Heart right ventricle (tissue), 16 donors: Measurements from ENCODE around the gene HYLS1. TPM values are rescaled to one million over a fixed set of nuclear protein-coding genes. Genes with fewer than 3 reads are reported as not detected.

Experiments used
- ATAC-seq, 8 donors: fragments of 200-7000 bp; cut with Tn5 transposase; one replicate each; pipeline ENCODE4 v1.9.1; 2020; ENCODE audit warnings: mild to moderate bottlenecking in 8 of 8, moderate library complexity in 8 of 8, moderate number of reproducible peaks in 1 of 8
- DNase-seq, 2 donors: peaks; one replicate each; pipeline ENCODE4 v3.0.0-alpha.2; 2020
- H3K27ac ChIP-seq, 10 donors: fragments of 200-600 bp; sonication (generic) in 2 of 10; one replicate each; pipeline versions ENCODE4 v1.5.0 to v1.8.0; 2020 to 2022; ENCODE audit warnings: mild to moderate bottlenecking in 3 of 10
- H3K27me3 ChIP-seq, 7 donors: fragments of 200-600 bp; one replicate each; pipeline ENCODE4 v1.8.0; 2021 to 2022; ENCODE audit warnings: mild to moderate bottlenecking in 2 of 7
- H3K36me3 ChIP-seq, 9 donors: fragments of 200-600 bp; sonication (generic) in 1 of 9; one replicate each; pipeline versions ENCODE4 v1.5.0 to v1.8.0; 2020 to 2022; ENCODE audit warnings: mild to moderate bottlenecking in 2 of 9
- H3K4me1 ChIP-seq, 9 donors: fragments of 200-600 bp; sonication (generic) in 1 of 9; one replicate each; pipeline versions ENCODE4 v1.5.0 to v1.8.0; 2020 to 2022; ENCODE audit warnings: mild to moderate bottlenecking in 4 of 9
- H3K4me3 ChIP-seq, 10 donors: fragments of 200-600 bp; sonication (generic) in 2 of 10; one replicate each; pipeline versions ENCODE4 v1.5.0 to v1.8.0; 2020 to 2022; ENCODE audit warnings: mild to moderate bottlenecking in 7 of 10, moderate library complexity in 2 of 10
- H3K9me3 ChIP-seq, 11 donors: fragments of 200-600 bp in 10 of 11; sonication (generic) in 2 of 11; one replicate each; pipeline versions ENCODE4 v1.5.0 to v1.8.0; 2013 to 2022; ENCODE audit warnings: mild to moderate bottlenecking in 2 of 11, control low read depth in 1 of 11, moderate library complexity in 1 of 11
- CTCF ChIP-seq, 9 donors: fragments of 200-600 bp; sonication (generic) in 2 of 9; IDR thresholded peaks; one replicate each; pipeline versions ENCODE4 v1.5.0 to v1.8.0; 2021 to 2022; ENCODE audit warnings: antibody characterized with exemption in 9 of 9, mild to moderate bottlenecking in 5 of 9, moderate library complexity in 1 of 9
- WGBS, 2 donors: extraction: QIAGEN DNeasy Blood & Tissue Kit; methylation state at CpG; one replicate each; pipeline ENCODE4 v1.1.7; 2013; ENCODE audit warnings: inconsistent platforms in 1 of 2; 5-methylcytosine and 5-hydroxymethylcytosine counted together
- intact Hi-C, 10 donors: fragments of 100-400 bp; cut with DNase I; formaldehyde crosslinking; loops; one replicate each; pipeline versions ENCODE4 v1.11.1 to v1.14.2; 2022
- polyA plus RNA-seq, 2 donors: library from polyadenylated mRNA; stranded (reverse); fragments of 200-250 nt; gene quantifications; one replicate each; pipeline ENCODE4 v1.2.3, GENCODE V29; 2013
- total RNA-seq, 10 donors: library from RNA; stranded (reverse); fragmentation: NEBNext Ultra II Directional in 3 of 10; extraction: Animal tissue kit (Norgen Biotek cat#: 25700) in 3 of 10; gene quantifications; one replicate each; pipeline versions ENCODE4 v1.2.1 to v1.2.4, GENCODE V29; 2021 to 2023
- donor health status: Arrhythmogenic right ventricular cardiomyopathy.
- donor health status: ischemic (EF 13 %, LVEDD 7.1; RV severe dilation, severe dysfunction).
- donor health status: healthy with polysubstance abuse.
- donor health status: DM: no; HTN: yes; CAD: no.
- donor health status: DM: no; HTN: no; CAD: no.
- donor health status: ischemic (EF 25% LVEDD 6.9; RV normal size, moderate dysfunction).
- donor health status: ischemic (EF 25% LVEDD 5.7; RV mildly dilated, moderate dysfunction).
- donor health status: healthy.
- donor health status: DM: yes; HTN: yes; CAD: no.
- donor health status: Ischemic cardiomyopathy.
- donor health status: ischemic (EF 35%, LVEDD 5.7; RV mildly dilated, moderate dysfunction).
- donor health status: nonischemic (EF 11% LVEDD 7.7; RV severe dilation, severe dysfunction).
- donor health status: DM: yes; HTN: yes; CAD: no.
- donor health status: PGD.
- donor health status: ischemic (EF 29% LVEDD 5.4; RV normal size, mild dysfunction).
- donor health status: nonischemic (EF 23%, LVEDD 6.1; RV moderate dilation, normal function).

HYLS1 gene
- total and polyA plus RNA-seq, 12 donors, result 2.0 to 6.4 (median 3.6) TPM

DNA sequence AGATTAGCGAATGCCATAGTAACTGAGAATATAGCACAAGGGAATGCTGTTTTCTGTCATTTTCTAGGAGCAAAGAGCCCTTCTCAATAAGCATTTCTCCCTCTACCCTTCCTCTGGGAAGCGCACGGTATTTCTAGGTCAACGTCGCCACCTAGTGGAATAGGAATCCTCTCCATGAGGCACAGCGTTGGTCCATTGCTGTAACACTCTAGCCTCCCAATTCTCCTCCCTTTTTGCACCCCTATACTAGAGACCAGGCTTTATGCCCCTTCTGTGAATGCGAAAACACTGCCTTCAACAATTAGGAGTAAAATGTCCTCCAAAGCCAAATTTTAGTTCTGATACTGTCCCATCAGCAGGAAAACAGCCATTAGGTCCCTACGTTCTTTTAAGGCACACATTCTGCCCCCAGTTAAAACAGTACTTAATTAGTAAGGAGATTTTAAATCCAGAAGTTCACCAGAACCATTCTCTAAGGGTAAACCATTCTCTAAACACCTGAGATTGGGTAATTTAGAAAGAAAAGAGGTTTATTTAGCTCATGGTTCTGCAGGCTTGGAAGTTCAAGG, 12.8 kb upstream of the HYLS1 start:
- no peaks in the 10 kb centered on the region for H3K27me3 ChIP-seq
- DNase-seq (peak in 1 of 2 donors; percentile 67), ATAC-seq (peak; percentile 67 to 95 (median 92))
- peak; percentile 51 to 85 (median 75) for TF ChIP-seq CTCF (IDR thresholded peaks at IDR 0.05)
- peak overlapping the region in 6 of 10 donors; percentile 12 to 42 (median 22) for H3K4me3 ChIP-seq
- WGBS, 2 donors, result 11 to 12% methylated on average over 8 of the region's 8 CpGs
- no peak overlapping the region for H3K27ac ChIP-seq
- H3K4me1 ChIP-seq, result peaks cover 0 to 4% (median 0%) of the 10 kb centered on the region in 9 donors
- intact Hi-C loops, result loop anchor here in 8 of 10 donors (5.0 to 10.0 kb wide), 6 partner anchors 247 to 920 kb away; partner anchors contain the start of genes CHEK1 (in 4 of the 8), CCDC15 (in 1 of the 8) and EI24 (in 1 of the 8)
- H3K9me3 ChIP-seq, result peaks cover 0 to 8% (median 0%) of the 10 kb centered on the region in 11 donors
- H3K36me3 ChIP-seq, result no peaks in the 10 kb centered on the region

DNA sequence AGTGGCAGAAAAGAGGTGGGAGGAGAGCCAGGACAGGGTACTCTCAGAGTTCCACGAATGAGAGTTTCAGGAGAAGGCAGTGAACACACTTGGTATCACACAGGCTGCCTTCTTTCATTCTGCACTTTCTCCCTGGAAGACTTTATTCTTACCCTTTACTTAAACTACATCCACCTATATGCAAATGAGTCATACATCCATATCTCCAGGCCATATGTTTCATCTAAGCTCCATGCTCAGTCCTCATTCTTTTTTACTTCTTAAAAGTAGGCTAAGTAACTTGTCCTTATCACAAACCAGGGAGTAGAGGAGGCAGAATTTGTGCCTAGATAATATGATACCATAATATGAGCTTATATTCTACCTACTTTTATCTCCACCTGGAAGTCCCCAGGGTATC, 6.2 kb upstream of the HYLS1 start:
- H3K9me3 ChIP-seq, result no peaks in the 10 kb centered on the region
- 60 to 67% methylated on average over 1 of the region's 1 CpG for WGBS, 2 donors
- intact Hi-C loops, result loop anchor here in 3 of 10 donors (10.0 kb wide), 2 partner anchors 256 to 926 kb away; partner anchors contain the start of genes CHEK1 (in 2 of the 3) and CCDC15 (in 1 of the 3)
- no peak for TF ChIP-seq CTCF (IDR thresholded peaks at IDR 0.05)
- H3K4me1 ChIP-seq, result peaks cover 0 to 2% (median 0%) of the 10 kb centered on the region in 9 donors
- H3K4me3 ChIP-seq, result no peak overlapping the region
- no peaks in the 10 kb centered on the region for H3K36me3 ChIP-seq
- H3K27me3 ChIP-seq, result no peaks in the 10 kb centered on the region
- no peak overlapping the region for H3K27ac ChIP-seq
- no peak for ATAC-seq
- DNase-seq, result no peak

- no peaks in the 10 kb centered on the region for H3K36me3 ChIP-seq
- no peak for ATAC-seq
- no peaks in the 10 kb centered on the region for H3K9me3 ChIP-seq
- no peak overlapping the region for H3K27ac ChIP-seq
- no peak for TF ChIP-seq CTCF (IDR thresholded peaks at IDR 0.05)
- H3K4me1 ChIP-seq, result peaks cover 0 to 12% (median 9%) of the 10 kb centered on the region in 9 donors
- WGBS, 2 donors, result 90 to 91% methylated on average over 8 of the region's 8 CpGs
- no peak overlapping the region for H3K4me3 ChIP-seq
- H3K27me3 ChIP-seq, result no peaks in the 10 kb centered on the region
- intact Hi-C loops, result loop anchor here in 3 of 10 donors (10.0 kb wide), 2 partner anchors 259 to 929 kb away; partner anchors contain the start of genes CHEK1 (in 2 of the 3) and CCDC15 (in 1 of the 3)
- DNase-seq, result no peak
Observed at GRCh38 chr11:125883375-125883774, 4.1 kb upstream of the HYLS1 start.

DNA sequence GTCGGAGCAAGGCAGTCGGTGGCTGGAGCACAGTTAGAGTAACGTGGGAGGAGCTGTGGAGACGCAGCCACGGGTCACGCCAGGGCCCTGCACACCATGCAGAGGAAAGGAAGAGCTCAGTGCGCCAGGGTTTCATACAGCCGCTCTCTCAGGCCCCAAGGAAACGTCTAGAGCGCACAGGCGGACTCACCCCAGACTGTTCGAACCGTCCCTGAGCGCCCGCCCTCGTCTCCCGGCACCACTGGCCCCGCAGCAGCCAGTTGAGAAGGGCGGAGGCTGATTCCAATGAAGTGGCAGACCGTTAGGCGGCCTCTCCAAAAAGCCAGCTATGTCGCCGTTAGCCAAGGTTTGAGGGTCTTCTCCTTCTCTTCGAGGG, 483 bp upstream of the HYLS1 start:
- Histone ChIP-seq H3K4me3 (peak overlapping the region; percentile 1 to 89 (median 80)), H3K9me3 (no peaks in the 10 kb centered on the region), H3K27me3 (no peaks in the 10 kb centered on the region), H3K36me3 (peaks cover 0 to 6% (median 0%) of the 10 kb centered on the region in 9 donors), H3K4me1 (peaks cover 0 to 30% (median 11%) of the 10 kb centered on the region in 9 donors), H3K27ac (peak overlapping the region in 9 of 10 donors; percentile 91 to 98 (median 94))
- DNase-seq (peak; percentile 31 to 48), ATAC-seq (peak; percentile 36 to 63 (median 53))
- TF ChIP-seq CTCF (IDR thresholded peaks at IDR 0.05), result no peak
- WGBS, 2 donors, result 15 to 24% methylated on average over 24 of the region's 24 CpGs
- intact Hi-C loops, result loop anchor here in 4 of 10 donors (5.0 to 10.0 kb wide), 3 partner anchors 260 to 932 kb away; partner anchors contain the start of genes CHEK1 (in 3 of the 4) and CCDC15 (in 1 of the 4)
